HUES48 (cell line): ENCODE data around the gene HSD11B2.
A peak's percentile ranks its signal among the peaks of the same experiment; 100 is the strongest.

Experiments used
- H3K27ac ChIP-seq: one replicate; pipeline ENCODE4 v1.7.0; 2013; ENCODE audit warnings: low read depth, low read length, inconsistent platforms
- H3K27me3 ChIP-seq: 2 replicates; pipeline ENCODE4 v1.6.1; 2013; ENCODE audit warnings: mild to moderate bottlenecking, low read length; ENCODE audit not compliant: control insufficient read depth, insufficient read depth
- H3K36me3 ChIP-seq: 2 replicates; pipeline ENCODE4 v1.6.1; 2013; ENCODE audit warnings: low read length; ENCODE audit not compliant: control insufficient read depth, insufficient read depth
- H3K4me1 ChIP-seq: 2 replicates; pipeline ENCODE4 v1.6.1; 2013; ENCODE audit warnings: mild to moderate bottlenecking, low read length; ENCODE audit not compliant: control insufficient read depth, insufficient read depth
- H3K4me3 ChIP-seq: 2 replicates; pipeline ENCODE4 v1.5.1; 2013; ENCODE audit warnings: mild to moderate bottlenecking, low read depth, low read length
- H3K9ac ChIP-seq: 2 replicates; pipeline ENCODE4 v1.6.1; 2013; ENCODE audit warnings: mild to moderate bottlenecking, low read depth, low read length, moderate library complexity
- H3K9me3 ChIP-seq: 2 replicates; pipeline ENCODE4 v1.6.1; 2013; ENCODE audit warnings: low read length; ENCODE audit not compliant: control insufficient read depth, insufficient read depth

The HSD11B2 gene

GRCh38 chr16:67419931-67420330, 11.0 kb upstream of the HSD11B2 start:
- Histone ChIP-seq H3K9ac (no peak overlapping the region), H3K36me3 (no peaks in the 10 kb centered on the region), H3K4me3 (no peak overlapping the region), H3K9me3 (no peaks in the 10 kb centered on the region), H3K27me3 (no peaks in the 10 kb centered on the region), H3K4me1 (peaks cover 23% of the 10 kb centered on the region), H3K27ac (no peak overlapping the region)

- H3K9ac ChIP-seq = no peak overlapping the region
- no peaks in the 10 kb centered on the region for H3K9me3 ChIP-seq
Observed at GRCh38 chr16:67421030-67421429, 9.9 kb upstream of the HSD11B2 start.

GRCh38 chr16:67423015-67423414, 7.9 kb upstream of the HSD11B2 start:
- no peak overlapping the region for H3K27ac ChIP-seq

More at GRCh38 chr16:67421030-67421429, 9.9 kb upstream of the HSD11B2 start:
- H3K4me3 ChIP-seq = no peak overlapping the region
- no peaks in the 10 kb centered on the region for H3K36me3 ChIP-seq
- no peaks in the 10 kb centered on the region for H3K27me3 ChIP-seq
- peaks cover 34% of the 10 kb centered on the region for H3K4me1 ChIP-seq
- no peak overlapping the region for H3K27ac ChIP-seq

GRCh38 chr16:67423611-67424260, 7.2 kb upstream of the HSD11B2 start:
- H3K27me3 ChIP-seq = peaks cover 4% of the 10 kb centered on the region; the same call in 1 of the 2 replicates
- no peaks in the 10 kb centered on the region for H3K36me3 ChIP-seq
- H3K4me3 ChIP-seq = peak overlapping the region; percentile 46
- peaks cover 39% of the 10 kb centered on the region for H3K4me1 ChIP-seq
- peak overlapping the region; percentile 93 for H3K27ac ChIP-seq
- H3K9me3 ChIP-seq = no peaks in the 10 kb centered on the region
- peak overlapping the region; percentile 61; the same call in 1 of the 2 replicates for H3K9ac ChIP-seq

More at GRCh38 chr16:67423015-67423414, 7.9 kb upstream of the HSD11B2 start:
- Histone ChIP-seq H3K9ac (no peak overlapping the region), H3K4me3 (no peak overlapping the region), H3K4me1 (peaks cover 34% of the 10 kb centered on the region), H3K9me3 (no peaks in the 10 kb centered on the region), H3K27me3 (peaks cover 3% of the 10 kb centered on the region; the same call in 1 of the 2 replicates), H3K36me3 (no peaks in the 10 kb centered on the region)

- H3K4me1 ChIP-seq = peaks cover 44% of the 10 kb centered on the region
- no peaks in the 10 kb centered on the region for H3K36me3 ChIP-seq
- H3K9me3 ChIP-seq = no peaks in the 10 kb centered on the region
- H3K27ac ChIP-seq = peak overlapping the region; percentile 93
- peaks cover 9% of the 10 kb centered on the region for H3K27me3 ChIP-seq
- peak overlapping the region; percentile 61; the same call in 1 of the 2 replicates for H3K9ac ChIP-seq
- H3K4me3 ChIP-seq = peak overlapping the region; percentile 46
Observed at GRCh38 chr16:67424261-67424615, 6.7 kb upstream of the HSD11B2 start.

GRCh38 chr16:67425061-67425460, 5.9 kb upstream of the HSD11B2 start:
- Histone ChIP-seq H3K27ac (peak overlapping the region; percentile 93), H3K27me3 (peaks cover 18% of the 10 kb centered on the region), H3K36me3 (no peaks in the 10 kb centered on the region), H3K4me1 (peaks cover 47% of the 10 kb centered on the region), H3K9ac (no peak overlapping the region; the same call in 1 of the 2 replicates), H3K9me3 (no peaks in the 10 kb centered on the region), H3K4me3 (peak overlapping the region; percentile 21; the same call in 1 of the 2 replicates)

- Histone ChIP-seq H3K27ac (no peak overlapping the region), H3K4me1 (peaks cover 47% of the 10 kb centered on the region), H3K36me3 (no peaks in the 10 kb centered on the region), H3K27me3 (peaks cover 22% of the 10 kb centered on the region), H3K9ac (no peak overlapping the region), H3K9me3 (no peaks in the 10 kb centered on the region), H3K4me3 (0 out of 2 replicates have a peak overlapping the region, but pooled peaks have one; percentile 21)
Observed at GRCh38 chr16:67425580-67425979, 5.3 kb upstream of the HSD11B2 start.

GRCh38 chr16:67426022-67426421, 4.9 kb upstream of the HSD11B2 start:
- Histone ChIP-seq H3K27ac (no peak overlapping the region), H3K4me3 (no peak overlapping the region), H3K4me1 (peaks cover 45% of the 10 kb centered on the region), H3K36me3 (no peaks in the 10 kb centered on the region), H3K9ac (no peak overlapping the region), H3K27me3 (peaks cover 22% of the 10 kb centered on the region), H3K9me3 (no peaks in the 10 kb centered on the region)

- H3K9me3 ChIP-seq = no peaks in the 10 kb centered on the region
- peaks cover 22% of the 10 kb centered on the region for H3K27me3 ChIP-seq
- H3K4me1 ChIP-seq = peaks cover 45% of the 10 kb centered on the region
- no peak overlapping the region for H3K4me3 ChIP-seq
- no peak overlapping the region for H3K9ac ChIP-seq
- H3K27ac ChIP-seq = no peak overlapping the region
- H3K36me3 ChIP-seq = no peaks in the 10 kb centered on the region
Observed at GRCh38 chr16:67426950-67427349, 4.0 kb upstream of the HSD11B2 start.

DNA sequence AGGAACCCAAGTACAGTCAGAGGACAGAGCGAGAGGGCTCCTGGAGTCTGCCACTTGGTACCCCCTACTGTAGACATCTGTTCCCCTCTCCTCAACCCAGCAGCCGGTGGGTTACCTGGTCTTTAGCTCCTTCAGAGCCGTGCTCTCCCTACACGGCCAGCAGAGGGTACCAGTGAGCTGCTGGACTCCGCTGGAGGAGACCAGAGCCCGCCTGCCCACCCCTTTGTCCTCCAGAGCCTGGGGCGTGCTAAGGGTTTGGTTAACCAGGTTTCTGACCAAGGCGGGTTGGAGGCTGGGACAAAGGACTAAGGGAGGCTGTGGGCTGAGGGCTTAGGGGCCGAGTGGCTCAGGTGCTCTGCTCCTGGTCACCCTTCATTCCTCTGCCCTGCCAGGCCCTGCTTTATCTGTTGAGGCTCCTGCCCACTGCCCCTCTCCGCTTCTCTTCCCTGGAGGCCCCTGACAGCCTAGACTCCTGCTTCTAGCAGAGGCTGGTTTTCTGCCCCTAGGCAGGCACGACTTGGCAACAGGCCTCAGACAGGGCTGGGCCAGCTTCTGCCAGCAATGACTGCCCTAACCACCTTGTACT, 2.7 kb upstream of the HSD11B2 start:
- Histone ChIP-seq H3K27ac (no peak overlapping the region), H3K27me3 (peaks cover 22% of the 10 kb centered on the region), H3K36me3 (no peaks in the 10 kb centered on the region), H3K9ac (no peak overlapping the region), H3K4me3 (no peak overlapping the region), H3K9me3 (no peaks in the 10 kb centered on the region), H3K4me1 (peaks cover 54% of the 10 kb centered on the region)

GRCh38 chr16:67429053-67429798, 1.7 kb upstream of the HSD11B2 start:
- Histone ChIP-seq H3K9me3 (no peaks in the 10 kb centered on the region), H3K27me3 (peaks cover 22% of the 10 kb centered on the region), H3K27ac (no peak overlapping the region), H3K4me3 (no peak overlapping the region), H3K9ac (no peak overlapping the region), H3K36me3 (no peaks in the 10 kb centered on the region), H3K4me1 (peaks cover 45% of the 10 kb centered on the region)
